HuH-7.5 (cell line): ENCODE results near the gene STXBP5L.
"Not testable (repeated sequence)": the region's sequence is repeated elsewhere in the genome, so short reads cannot be mapped to it uniquely, and the experiment has no call there.

ENCODE experiments used
- DNase-seq: peaks from one replicate; pipeline ENCODE4 v3.0.0; 2011; ENCODE audit warnings: low spot score

Gene STXBP5L

GRCh38 chr3:121430664-121431215 lies 522.7 kb downstream of the STXBP5L start:
- DNase-seq = no peak

- DNase-seq = peak; percentile 9
Measured at GRCh38 chr3:121431726-121432517, 523.9 kb downstream of the STXBP5L start.

- DNase-seq = no peak
Measured at GRCh38 chr3:121436074-121436473, 528.1 kb downstream of the STXBP5L start.

- DNase-seq = no peak
Measured at GRCh38 chr3:121436641-121437040, 528.6 kb downstream of the STXBP5L start.

- DNase-seq = no peak
Measured at GRCh38 chr3:121443456-121443855, 535.5 kb downstream of the STXBP5L start.

- DNase-seq = not testable (repeated sequence)
Measured at GRCh38 chr3:121451752-121452151, 543.7 kb downstream of the STXBP5L start.

- DNase-seq = no peak
Measured at GRCh38 chr3:121462565-121462964, 554.6 kb downstream of the STXBP5L start.

GRCh38 chr3:121463745-121464144 lies 555.7 kb downstream of the STXBP5L start:
- DNase-seq = no peak

GRCh38 chr3:121467085-121467484 lies 559.1 kb downstream of the STXBP5L start:
- DNase-seq = no peak

- DNase-seq = no peak
Measured at GRCh38 chr3:121473001-121473400, 565.0 kb downstream of the STXBP5L start.
